HL-60/S4 treated with phorbol 12-myristate 13-acetate at 8.2 ng/mL for 4 days and 3 days (cell line): ENCODE measurements around the gene METTL23.
"Not testable (repeated sequence)": the region's sequence is repeated elsewhere in the genome, so short reads cannot be mapped to it uniquely, and the experiment has no call there.

Source experiments
- in situ Hi-C: fragments of 300-500 bp; cut with MboI; formaldehyde crosslinking; loops from 2 replicates; pipeline ENCODE4 v1.15.0; 2022; ENCODE audit warnings: low sequenced_read_pairs

Gene METTL23

GRCh38 chr17:76695059-76695831 lies 31.4 kb upstream of the METTL23 start:
- in situ Hi-C loops: no loop called here

- in situ Hi-C loops: no loop called here
Observed at GRCh38 chr17:76696763-76697701, 29.6 kb upstream of the METTL23 start.

GRCh38 chr17:76697702-76698465 lies 28.8 kb upstream of the METTL23 start:
- in situ Hi-C loops: no loop called here

- in situ Hi-C loops: not testable (repeated sequence)
Observed at GRCh38 chr17:76698466-76698977, 28.1 kb upstream of the METTL23 start.

GRCh38 chr17:76700270-76700616 lies 26.4 kb upstream of the METTL23 start:
- in situ Hi-C loops: no loop called here

- in situ Hi-C loops: no loop called here
Observed at GRCh38 chr17:76700617-76701470, 25.8 kb upstream of the METTL23 start.

GRCh38 chr17:76701471-76701967 lies 25.1 kb upstream of the METTL23 start:
- in situ Hi-C loops: no loop called here

- in situ Hi-C loops: no loop called here
Observed at GRCh38 chr17:76702076-76702475, 24.6 kb upstream of the METTL23 start.

GRCh38 chr17:76702941-76703637 lies 23.6 kb upstream of the METTL23 start:
- in situ Hi-C loops: no loop called here

GRCh38 chr17:76704805-76705204 lies 21.8 kb upstream of the METTL23 start:
- in situ Hi-C loops: no loop called here

GRCh38 chr17:76706817-76707216 lies 19.8 kb upstream of the METTL23 start:
- in situ Hi-C loops: no loop called here

GRCh38 chr17:76707985-76708807 lies 18.4 kb upstream of the METTL23 start:
- in situ Hi-C loops: no loop called here

GRCh38 chr17:76709077-76709950 lies 17.3 kb upstream of the METTL23 start:
- in situ Hi-C loops: no loop called here

- in situ Hi-C loops: not testable (repeated sequence)
Observed at GRCh38 chr17:76709951-76710862, 16.4 kb upstream of the METTL23 start.

- in situ Hi-C loops: no loop called here
Observed at GRCh38 chr17:76710863-76711611, 15.6 kb upstream of the METTL23 start, which contains the start of gene MXRA7. TSS of gene MXRA7 (minus strand) at chr17:76710965. CDS start at chr17:76710946, 19 bp downstream.

GRCh38 chr17:76712321-76712720 lies 14.3 kb upstream of the METTL23 start:
- in situ Hi-C loops: not testable (repeated sequence)
